ENCODE data around the gene MDM1.

Gene MDM1

DNA sequence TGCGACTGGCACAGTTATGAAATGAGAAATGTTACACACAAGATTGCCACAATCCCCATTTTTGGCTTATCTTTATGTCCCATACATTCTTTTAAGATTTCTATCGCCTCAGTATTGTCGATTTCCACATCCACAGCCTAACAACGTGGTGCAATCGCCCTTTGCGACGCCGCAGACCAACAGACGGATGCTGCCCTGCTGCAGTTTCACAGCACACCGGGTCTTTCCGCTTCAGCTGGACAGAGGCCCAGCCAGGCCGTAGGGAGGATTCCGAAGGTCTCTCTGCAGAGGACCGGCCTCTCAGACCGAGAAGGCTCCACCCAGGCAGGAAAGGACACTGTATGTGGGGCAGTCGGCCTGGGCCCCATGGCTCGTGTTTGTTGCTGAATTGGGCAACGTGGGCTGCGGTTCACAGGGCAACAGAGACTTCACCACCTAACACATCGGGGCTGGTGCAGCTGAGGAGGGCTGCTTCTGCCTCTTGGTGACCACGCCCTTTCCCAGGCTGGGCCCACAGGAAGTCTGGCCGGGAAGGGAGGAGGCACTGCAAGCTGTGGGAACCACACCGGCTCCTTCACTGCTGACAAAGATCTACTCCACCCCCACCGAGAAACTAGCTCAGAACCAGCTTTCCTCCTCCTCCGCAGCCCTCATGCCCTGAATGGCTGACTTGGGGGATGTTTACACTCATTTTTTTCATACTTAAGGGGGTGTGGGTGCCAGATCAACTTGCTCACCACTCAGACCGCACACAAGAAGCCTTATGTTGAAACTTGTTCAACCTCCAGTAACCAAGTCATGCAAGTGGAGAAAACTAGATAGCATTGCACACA lies 32.9 kb upstream of the MDM1 start:
- no peak for TF ChIP-seq CTCF (IDR thresholded peaks at IDR 0.05; ENCODE audit: low read length, missing control alignments)
- H3K4me3 ChIP-seq (replicated peaks; ENCODE audit: low read depth, low read length) = peak overlapping the region; percentile 41
- peak; percentile 99 for DNase-seq (ENCODE audit: low read depth)

DNA sequence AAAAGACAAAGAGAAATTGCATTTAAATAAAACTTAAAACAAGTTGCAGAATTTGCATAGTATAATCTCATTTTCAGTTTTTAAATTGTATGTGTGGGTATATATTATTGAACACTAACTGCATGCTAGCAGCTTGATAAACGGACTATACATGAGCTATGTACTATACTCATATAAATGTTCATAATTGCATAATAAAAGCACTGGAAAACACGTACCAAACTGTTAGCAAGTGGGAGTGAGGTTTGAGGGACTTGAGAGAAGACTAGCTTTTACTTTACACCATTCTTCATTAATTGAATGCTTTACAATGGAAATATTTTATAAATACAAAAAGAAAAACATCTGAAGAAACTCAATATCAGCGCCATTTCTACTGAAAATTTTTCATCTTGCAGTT lies 32.2 kb upstream of the MDM1 start:
- no peak for DNase-seq (ENCODE audit: low read depth)
- H3K4me3 ChIP-seq (replicated peaks; ENCODE audit: low read depth, low read length) = peak overlapping the region; percentile 41
- no peak for TF ChIP-seq CTCF (IDR thresholded peaks at IDR 0.05; ENCODE audit: low read length, missing control alignments)

DNA sequence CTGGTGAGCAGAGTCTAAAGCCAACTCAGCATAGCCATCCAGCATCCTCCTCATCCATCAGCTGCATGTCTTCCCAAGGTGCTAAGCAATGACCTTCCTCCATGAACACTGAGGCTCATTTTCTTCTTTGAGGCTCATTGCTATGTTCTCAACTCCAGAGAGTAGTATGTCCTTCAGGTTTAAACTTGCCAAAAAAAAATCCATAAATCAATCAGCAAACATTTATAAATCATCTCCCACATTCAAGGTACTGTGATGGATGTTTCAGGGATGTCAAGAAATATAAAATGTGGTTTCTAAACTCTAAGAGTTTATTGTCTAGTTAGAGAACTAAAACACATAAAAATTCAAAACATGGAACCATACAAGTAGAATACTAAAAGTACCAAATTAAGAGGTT lies 29.8 kb upstream of the MDM1 start:
- H3K4me3 ChIP-seq (replicated peaks; ENCODE audit: low read depth, low read length) = no peak overlapping the region
- no peak for DNase-seq (ENCODE audit: low read depth)
- no peak for TF ChIP-seq CTCF (IDR thresholded peaks at IDR 0.05; ENCODE audit: low read length, missing control alignments)

GRCh38 chr12:68359674-68360073 lies 27.5 kb upstream of the MDM1 start:
- H3K4me3 ChIP-seq (replicated peaks; ENCODE audit: low read depth, low read length) = no peak overlapping the region
- DNase-seq (ENCODE audit: low read depth) = peak; percentile 46
- TF ChIP-seq CTCF (IDR thresholded peaks at IDR 0.05; ENCODE audit: low read length, missing control alignments) = no peak

GRCh38 chr12:68358532-68359485 lies 26.6 kb upstream of the MDM1 start:
- TF ChIP-seq CTCF (IDR thresholded peaks at IDR 0.05; ENCODE audit: low read length, missing control alignments) = peak; percentile 76
- H3K4me3 ChIP-seq (replicated peaks; ENCODE audit: low read depth, low read length) = no peak overlapping the region
- peak; percentile 90 for DNase-seq (ENCODE audit: low read depth)

GRCh38 chr12:68356986-68357385 lies 24.8 kb upstream of the MDM1 start:
- H3K4me3 ChIP-seq (replicated peaks; ENCODE audit: low read depth, low read length) = no peak overlapping the region
- TF ChIP-seq CTCF (IDR thresholded peaks at IDR 0.05; ENCODE audit: low read length, missing control alignments) = no peak
- no peak for DNase-seq (ENCODE audit: low read depth)

Measured in fibroblast of pulmonary artery (primary cell).